Right lobe of liver (tissue), 6 donors: Measurements from ENCODE around the gene SLC22A4. TPM values are rescaled to one million over a fixed set of nuclear protein-coding genes. Genes with fewer than 3 reads are reported as not detected.

Source experiments
- ATAC-seq, 4 donors: fragments of 200-7000 bp; cut with Tn5 transposase; one replicate each; pipeline ENCODE4 v1.9.1; 2020; ENCODE audit warnings: mild to moderate bottlenecking in 4 of 4, moderate library complexity in 4 of 4
- DNase-seq, 3 donors: peaks; one replicate each; pipeline ENCODE4 v3.0.0-alpha.2; 2020
- H3K27ac ChIP-seq, 3 donors: fragments of 200-600 bp; one replicate each; pipeline ENCODE4 v1.8.0; 2022
- H3K27me3 ChIP-seq, 2 donors: fragments of 200-600 bp; one replicate each; pipeline ENCODE4 v1.8.0; 2022
- H3K36me3 ChIP-seq, 4 donors: fragments of 200-600 bp; sonication (generic) in 1 of 4; one replicate each; pipeline versions ENCODE4 v1.5.1 to v1.8.0; 2017 to 2022; ENCODE audit warnings: control low read depth in 1 of 4
- H3K4me1 ChIP-seq, 4 donors: fragments of 200-600 bp; sonication (generic) in 1 of 4; one replicate each; pipeline versions ENCODE4 v1.5.1 to v1.8.0; 2017 to 2022; ENCODE audit warnings: control low read depth in 1 of 4
- H3K4me3 ChIP-seq, 3 donors: fragments of 200-600 bp; one replicate each; pipeline ENCODE4 v1.8.0; 2022
- H3K9me3 ChIP-seq, 4 donors: fragments of 200-600 bp; sonication (generic) in 1 of 4; one replicate each; pipeline versions ENCODE4 v1.5.1 to v1.8.0; 2017 to 2022; ENCODE audit warnings: control low read depth in 1 of 4
- CTCF ChIP-seq, 4 donors: fragments of 200-600 bp in 3 of 4; fragments of 450-650 bp in 1 of 4; IDR thresholded peaks; one replicate each; pipeline versions ENCODE4 v1.5.1 to v1.8.0; 2016 to 2022; ENCODE audit warnings: antibody characterized with exemption in 4 of 4, mild to moderate bottlenecking in 2 of 4
- POLR2A ChIP-seq: fragments of 450-650 bp; IDR thresholded peaks from one replicate; pipeline ENCODE4 v1.6.1; 2017; ENCODE audit warnings: antibody characterized with exemption, mild to moderate bottlenecking
- WGBS: methylation state at CpG from one replicate; pipeline ENCODE4 v1.1.6; 2018; ENCODE audit warnings: low coverage, low lambda C conversion rate; ENCODE audit not compliant: insufficient coverage; ENCODE audit errors: missing lambda C conversion rate; 5-methylcytosine and 5-hydroxymethylcytosine counted together
- intact Hi-C, 2 donors: fragments of 100-400 bp; cut with DNase I; formaldehyde crosslinking; loops; one replicate each; pipeline versions ENCODE4 v1.11.2 to v1.14.1; 2022
- total RNA-seq, 6 experiments: library from RNA; depleted of rRNA in 2 of 6; stranded (reverse); fragments of >200 nt in 2 of 6; fragmentation: NEBNext Ultra II Directional in 3 of 6; extraction: Animal tissue kit (Norgen Biotek cat#: 25700) in 3 of 6; gene quantifications; one replicate each; pipeline versions ENCODE4 v1.1.0 to v1.2.4, GENCODE V29; 2016 to 2023
- donor health status: DM: no; HTN: yes; CAD: no.
- donor health status: DM: no; HTN: no; CAD: no.
- donor health status: DM: no; HTN: no; CAD: no.
- donor health status: DM: no; HTN: yes; CAD: no.
- donor health status: DM: no; HTN: yes; CAD: no.

SLC22A4 gene
- total RNA-seq, 6 experiments from 2014 or later: 0.31 to 0.59 (median 0.36) TPM

- H3K4me1 ChIP-seq: peaks cover 0 to 22% (median 0%) of the 10 kb centered on the region in 4 donors
- peaks cover 0 to 4% (median 0%) of the 10 kb centered on the region in 4 donors for H3K36me3 ChIP-seq
- WGBS: 100% methylated on average over 1 of the region's 1 CpG
- H3K27me3 ChIP-seq: no peaks in the 10 kb centered on the region
- DNase-seq: no peak
- TF ChIP-seq CTCF (IDR thresholded peaks at IDR 0.05) (no peak), POLR2A (no peak)
- no peaks in the 10 kb centered on the region for H3K9me3 ChIP-seq
- intact Hi-C loops: no loop called here
- ATAC-seq: no peak
- H3K27ac ChIP-seq: no peak overlapping the region
- H3K4me3 ChIP-seq: no peak overlapping the region
These were observed 64.6 kb downstream of the SLC22A4 start for GRCh38 chr5:132358775-132359174.

GRCh38 chr5:132362086-132362485 lies 67.9 kb downstream of the SLC22A4 start:
- Histone ChIP-seq H3K27ac (no peak overlapping the region), H3K4me1 (peaks cover 0 to 20% (median 2%) of the 10 kb centered on the region in 4 donors), H3K27me3 (no peaks in the 10 kb centered on the region), H3K36me3 (peaks cover 0 to 4% (median 0%) of the 10 kb centered on the region in 4 donors), H3K9me3 (no peaks in the 10 kb centered on the region), H3K4me3 (no peak overlapping the region)
- TF ChIP-seq CTCF (IDR thresholded peaks at IDR 0.05) (no peak), POLR2A (no peak)
- ATAC-seq (no peak), DNase-seq (no peak)
- intact Hi-C loops: no loop called here
- 100% methylated on average over 2 of the region's 2 CpGs for WGBS

- Histone ChIP-seq H3K36me3 (peaks cover 0 to 4% (median 0%) of the 10 kb centered on the region in 4 donors), H3K4me1 (peaks cover 0 to 26% (median 8%) of the 10 kb centered on the region in 4 donors), H3K9me3 (no peaks in the 10 kb centered on the region), H3K27ac (peak overlapping the region in 1 of 3 donors; percentile 68), H3K4me3 (no peak overlapping the region), H3K27me3 (no peaks in the 10 kb centered on the region)
- WGBS: 52% methylated on average over 7 of the region's 7 CpGs
- TF ChIP-seq CTCF (IDR thresholded peaks at IDR 0.05) (no peak), POLR2A (no peak)
- DNase-seq (no peak), ATAC-seq (peak; percentile 48 to 75 (median 60))
- intact Hi-C loops: no loop called here
These were observed 69.4 kb downstream of the SLC22A4 start for GRCh38 chr5:132363431-132364112.

GRCh38 chr5:132364319-132364718 lies 70.1 kb downstream of the SLC22A4 start:
- TF ChIP-seq CTCF (IDR thresholded peaks at IDR 0.05) (no peak), POLR2A (no peak)
- DNase-seq: peak in 1 of 3 donors; percentile 64
- peaks cover 0 to 30% (median 10%) of the 10 kb centered on the region in 4 donors for H3K4me1 ChIP-seq
- H3K27ac ChIP-seq: peak overlapping the region in 1 of 3 donors; percentile 68
- no peaks in the 10 kb centered on the region for H3K9me3 ChIP-seq
- 22% methylated on average over 1 of the region's 1 CpG for WGBS
- no peak overlapping the region for H3K4me3 ChIP-seq
- ATAC-seq: peak; percentile 83 to 86 (median 86)
- intact Hi-C loops: no loop called here
- no peaks in the 10 kb centered on the region for H3K27me3 ChIP-seq
- H3K36me3 ChIP-seq: peaks cover 0 to 4% (median 0%) of the 10 kb centered on the region in 4 donors
